NCI-H748 treated with DMSO at 0.1 percent for 48 hours (cell line): Measurements from ENCODE around the gene MCF2L.

ENCODE experiments used
- DNase-seq: peaks from one replicate; lab custom pipeline; 2025; lab: John Stamatoyannopoulos, UW

The MCF2L gene

GRCh38 chr13:112982281-112983041, 13.4 kb downstream of the MCF2L start:
- DNase-seq = no peak

GRCh38 chr13:112983042-112983305, 14.0 kb downstream of the MCF2L start:
- no peak for DNase-seq

- DNase-seq = no peak
Observed at GRCh38 chr13:112983428-112984196, 14.6 kb downstream of the MCF2L start.

GRCh38 chr13:112984501-112984900, 15.5 kb downstream of the MCF2L start:
- DNase-seq = no peak

GRCh38 chr13:112984954-112985802, 16.2 kb downstream of the MCF2L start:
- DNase-seq = no peak

GRCh38 chr13:112985803-112986408, 16.9 kb downstream of the MCF2L start:
- DNase-seq = no peak

- no peak for DNase-seq
Observed at GRCh38 chr13:112986470-112986869, 17.5 kb downstream of the MCF2L start.

- DNase-seq = no peak
Observed at GRCh38 chr13:112986946-112987681, 18.1 kb downstream of the MCF2L start.

GRCh38 chr13:112987682-112988024, 18.6 kb downstream of the MCF2L start:
- no peak for DNase-seq

- DNase-seq = peak; percentile 93
Observed at GRCh38 chr13:112990783-112991182, 21.8 kb downstream of the MCF2L start.

GRCh38 chr13:112991609-112992008, 22.6 kb downstream of the MCF2L start:
- DNase-seq = no peak

GRCh38 chr13:112992931-112993680, 24.1 kb downstream of the MCF2L start:
- no peak for DNase-seq

GRCh38 chr13:112994084-112994780, 25.2 kb downstream of the MCF2L start:
- DNase-seq = no peak

GRCh38 chr13:112994781-112995355, 25.9 kb downstream of the MCF2L start:
- DNase-seq = no peak

GRCh38 chr13:112995395-112996191, 26.6 kb downstream of the MCF2L start:
- DNase-seq = no peak

GRCh38 chr13:112996671-112997091, 27.7 kb downstream of the MCF2L start:
- no peak for DNase-seq

GRCh38 chr13:112997188-112998130, 28.4 kb downstream of the MCF2L start:
- no peak for DNase-seq
